H1 (cell line): ENCODE results near the gene KCNJ3.

Experiments
- CTCF ChIP-seq, 3 experiments: IDR thresholded peaks; 1 replicate in 2 of 3; 2 replicates in 1 of 3; pipeline versions ENCODE4 v1.5.1 to v1.6.1; 2011; ENCODE audit warnings: low read length in 3 of 3, mild to moderate bottlenecking in 3 of 3, inconsistent platforms in 2 of 3, low read depth in 1 of 3, moderate library complexity in 1 of 3; ENCODE audit not compliant: insufficient read depth in 1 of 3; ENCODE audit errors: control extremely low read depth in 1 of 3
- POLR2AphosphoS5 ChIP-seq: IDR thresholded peaks from 2 replicates; pipeline ENCODE4 v1.6.1; 2011; ENCODE audit warnings: low read depth, low read length
- SP1 ChIP-seq: IDR thresholded peaks from 2 replicates; pipeline ENCODE4 v1.6.1; 2011; ENCODE audit warnings: low read depth, low read length
- USF2 ChIP-seq: IDR thresholded peaks from 2 replicates; pipeline ENCODE4 v1.6.1; 2011; ENCODE audit warnings: low read length, improper control_type of control experiment

GRCh38 chr2:154886316-154886715 lies 187.8 kb downstream of the KCNJ3 start:
- TF ChIP-seq SP1, result no peak
- TF ChIP-seq CTCF (IDR thresholded peaks at IDR 0.05; ENCODE audit: control extremely low read depth in 1 of 3, insufficient read depth in 1 of 3, low read depth in 1 of 3, low read length in 3 of 3), result no peak
- no peak for TF ChIP-seq USF2
- no peak for TF ChIP-seq POLR2AphosphoS5
